ENCODE measurements around the gene PSMA3.

PSMA3 gene

GRCh38 chr14:58307597-58308316 is 63.1 kb downstream of the PSMA3 start:
- TF ChIP-seq POLR2AphosphoS5 (IDR thresholded peaks at IDR 0.05; ENCODE audit: low read depth, low read length) (no peak), POLR2A (IDR thresholded peaks at IDR 0.05; ENCODE audit: low read depth, low read length) (no peak), TAF1 (IDR thresholded peaks at IDR 0.05; ENCODE audit: borderline replicate concordance, low read depth, low read length) (no peak)
- no peak for DNase-seq (ENCODE audit: insufficient read length)
- no peak for FAIRE-seq

GRCh38 chr14:58309086-58309485 is 64.4 kb downstream of the PSMA3 start:
- FAIRE-seq (no peak), DNase-seq (ENCODE audit: insufficient read length) (no peak)
- TF ChIP-seq TAF1 (IDR thresholded peaks at IDR 0.05; ENCODE audit: borderline replicate concordance, low read depth, low read length) (no peak), POLR2AphosphoS5 (IDR thresholded peaks at IDR 0.05; ENCODE audit: low read depth, low read length) (no peak), POLR2A (IDR thresholded peaks at IDR 0.05; ENCODE audit: low read depth, low read length) (no peak)

GRCh38 chr14:58313699-58314098 is 69.1 kb downstream of the PSMA3 start:
- TF ChIP-seq TAF1 (IDR thresholded peaks at IDR 0.05; ENCODE audit: borderline replicate concordance, low read depth, low read length) (no peak), POLR2A (IDR thresholded peaks at IDR 0.05; ENCODE audit: low read depth, low read length) (no peak), POLR2AphosphoS5 (IDR thresholded peaks at IDR 0.05; ENCODE audit: low read depth, low read length) (no peak)
- no peak for FAIRE-seq
- no peak for DNase-seq (ENCODE audit: insufficient read length)

GRCh38 chr14:58315606-58316005 is 71.0 kb downstream of the PSMA3 start:
- DNase-seq (ENCODE audit: insufficient read length) (no peak), FAIRE-seq (no peak)
- no peak for TF ChIP-seq POLR2AphosphoS5 (IDR thresholded peaks at IDR 0.05; ENCODE audit: low read depth, low read length)
- TF ChIP-seq TAF1 (IDR thresholded peaks at IDR 0.05; ENCODE audit: borderline replicate concordance, low read depth, low read length) = no peak
- TF ChIP-seq POLR2A (IDR thresholded peaks at IDR 0.05; ENCODE audit: low read depth, low read length) = no peak
